ENCODE results near the gene GPC5.

Gene GPC5

GRCh38 chr13:92589955-92590354, 1191.5 kb downstream of the GPC5 start:
- no peak for DNase-seq

DNA sequence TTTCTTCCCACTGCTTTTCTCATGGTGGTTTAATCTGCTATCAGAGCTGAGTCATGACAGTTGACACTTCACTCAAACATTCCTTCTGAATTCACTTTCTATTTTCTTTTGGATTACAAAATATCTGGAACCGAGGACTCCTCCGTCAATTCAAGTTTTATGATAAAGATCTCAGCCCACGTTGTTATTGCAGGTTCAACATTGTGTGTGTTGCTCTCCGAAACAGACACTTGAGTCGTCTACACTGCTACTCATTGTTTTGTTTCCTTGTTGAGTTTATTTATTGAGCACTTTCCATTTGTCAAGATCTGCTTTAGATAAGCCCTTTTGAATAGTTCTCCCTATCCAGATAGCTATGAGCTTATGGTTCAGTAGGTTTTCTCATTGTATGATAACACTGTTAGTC, 1192.1 kb downstream of the GPC5 start:
- no peak for DNase-seq

- no peak for DNase-seq
Measured at GRCh38 chr13:92591117-92591516, 1192.7 kb downstream of the GPC5 start.

GRCh38 chr13:92592757-92593156, 1194.3 kb downstream of the GPC5 start:
- no peak for DNase-seq

GRCh38 chr13:92602560-92602959, 1204.1 kb downstream of the GPC5 start:
- no peak for DNase-seq

DNA sequence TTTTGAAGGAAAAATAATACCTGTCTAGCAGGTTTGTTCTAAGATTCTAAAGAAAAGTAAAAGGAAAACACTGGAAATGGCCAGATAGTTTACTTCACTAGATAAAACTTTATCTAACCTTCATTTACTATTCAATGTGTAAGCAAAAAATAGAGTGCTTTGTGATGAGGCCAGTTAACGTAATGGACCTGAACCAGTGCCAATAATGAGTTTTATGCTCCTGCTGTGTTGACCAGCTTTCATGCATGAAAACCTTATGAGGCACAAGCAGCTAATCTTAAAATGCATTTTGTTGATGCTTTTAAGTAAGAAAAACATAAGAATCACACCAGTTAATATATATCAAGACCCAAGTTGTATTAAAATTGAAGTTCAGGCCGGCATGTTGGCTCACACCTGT, 1211.0 kb downstream of the GPC5 start:
- no peak for DNase-seq

DNA sequence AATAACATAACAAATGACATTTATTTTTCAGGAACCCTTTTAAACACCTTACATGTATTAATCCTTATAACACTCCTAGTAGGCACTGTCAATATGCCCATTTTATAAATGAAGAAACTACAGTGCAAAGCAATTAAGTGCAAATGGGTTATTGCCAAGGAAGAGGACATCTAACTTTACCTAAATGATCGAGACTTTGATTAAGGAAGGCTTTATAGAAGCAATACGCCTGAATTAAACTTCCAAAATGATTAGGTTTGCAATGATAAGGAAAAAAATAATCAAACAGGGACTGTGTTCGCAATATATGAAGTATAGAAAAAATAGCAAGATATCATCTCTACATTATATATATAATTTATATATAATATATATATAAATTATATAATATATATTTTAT, 1214.5 kb downstream of the GPC5 start:
- DNase-seq = no peak

DNA sequence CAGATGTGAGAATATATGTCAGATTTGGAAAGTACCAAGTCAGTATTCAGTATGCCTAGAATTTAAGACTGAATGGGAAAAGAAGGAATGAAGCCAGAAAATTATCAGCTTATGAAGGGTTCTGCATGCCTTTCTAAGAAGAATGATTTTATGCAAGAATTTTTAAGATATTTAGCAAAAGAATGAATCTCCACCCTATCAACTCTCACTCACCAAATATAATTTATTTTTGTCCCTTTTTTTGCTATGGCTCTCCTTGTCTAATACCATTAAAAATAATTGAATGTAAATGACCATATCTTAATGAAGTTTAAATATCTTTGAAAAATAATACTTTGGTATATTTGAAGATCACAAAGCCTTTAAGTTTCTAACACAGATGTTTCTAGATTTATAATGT, 1215.5 kb downstream of the GPC5 start:
- no peak for DNase-seq

GRCh38 chr13:92621985-92622384, 1223.6 kb downstream of the GPC5 start:
- no peak for DNase-seq

GRCh38 chr13:92622905-92623304, 1224.5 kb downstream of the GPC5 start:
- no peak for DNase-seq

DNA sequence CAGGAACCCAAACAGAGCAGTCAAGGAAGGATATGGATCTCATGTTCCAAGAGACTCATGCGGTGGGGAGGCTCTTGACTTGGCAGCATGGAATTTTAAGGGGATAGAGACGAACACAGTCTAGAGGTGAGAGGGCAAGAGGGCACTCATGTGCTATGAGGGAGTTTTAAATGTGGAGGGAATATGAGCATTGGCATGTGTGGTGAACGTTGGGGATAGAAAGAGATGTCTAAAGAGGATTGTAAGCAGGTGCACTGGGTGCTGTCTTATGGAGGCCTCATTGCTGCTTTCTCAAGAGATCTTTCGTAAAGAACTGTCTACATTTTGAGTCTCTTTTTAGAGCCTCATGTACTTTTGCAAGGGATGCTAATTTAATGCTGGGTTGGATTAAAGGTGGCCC, 1227.9 kb downstream of the GPC5 start:
- no peak for DNase-seq

GRCh38 chr13:92640936-92641335, 1242.5 kb downstream of the GPC5 start:
- no peak for DNase-seq

- DNase-seq = no peak
Measured at GRCh38 chr13:92649140-92649813, 1250.9 kb downstream of the GPC5 start.

- DNase-seq = no peak
Measured at GRCh38 chr13:92656103-92656502, 1257.7 kb downstream of the GPC5 start.

- no peak for DNase-seq
Measured at GRCh38 chr13:92656648-92657047, 1258.2 kb downstream of the GPC5 start.

DNA sequence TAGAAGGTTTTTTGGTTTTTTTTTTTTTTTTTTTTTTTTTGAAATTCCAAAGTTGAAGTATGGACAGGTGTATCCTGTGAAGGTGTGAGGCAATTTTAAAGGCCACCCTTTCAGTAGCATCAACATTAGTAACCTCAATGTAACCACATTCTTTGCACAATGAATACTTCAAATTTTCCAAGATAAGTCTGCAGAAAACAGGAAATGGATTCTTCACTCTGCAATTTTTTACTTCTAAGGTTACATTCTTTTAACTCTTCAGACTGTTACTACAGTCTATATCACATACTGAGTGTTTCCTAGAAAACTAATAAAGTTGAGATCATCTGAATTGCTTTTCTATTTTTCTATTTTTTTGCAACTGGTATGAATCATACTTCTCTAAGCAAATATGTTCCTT, 1259.1 kb downstream of the GPC5 start:
- no peak for DNase-seq

- DNase-seq = no peak
Measured at GRCh38 chr13:92658293-92658692, 1259.9 kb downstream of the GPC5 start.

DNA sequence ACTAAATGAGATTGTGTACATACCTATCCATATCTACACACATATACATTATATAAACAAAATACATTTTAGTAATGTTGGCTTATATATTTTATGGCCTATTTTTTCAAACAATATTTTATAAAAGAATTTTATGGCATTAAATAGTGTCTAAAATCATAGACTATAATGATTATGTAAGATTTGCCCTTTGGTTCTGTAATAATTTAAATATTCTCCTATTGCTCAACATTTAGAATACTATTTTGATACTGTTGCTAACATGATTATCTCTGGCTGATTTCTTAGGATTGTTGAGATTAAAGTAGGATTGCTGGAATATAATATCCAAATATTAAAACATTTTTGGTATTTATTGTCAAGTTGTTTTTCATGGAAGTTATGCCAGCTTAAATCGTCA, 1263.0 kb downstream of the GPC5 start:
- DNase-seq = no peak

DNA sequence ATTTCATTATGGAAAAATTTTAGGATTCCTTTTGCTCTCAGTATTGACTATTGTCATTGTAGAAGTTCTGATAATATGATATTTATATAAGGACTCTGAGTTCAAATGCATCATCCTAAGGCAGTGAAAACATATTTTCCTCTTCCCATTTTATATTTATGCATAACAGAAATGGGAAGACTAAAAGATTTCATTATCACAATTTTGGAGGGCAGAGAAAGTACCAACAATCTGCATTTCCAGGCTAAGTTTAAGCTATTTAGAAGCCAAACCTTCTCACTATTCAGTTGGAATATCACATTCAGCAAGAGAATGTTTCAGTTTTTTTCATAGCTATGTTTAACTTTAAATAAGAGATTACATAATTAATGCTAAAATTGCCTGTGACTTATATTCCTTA, 1269.7 kb downstream of the GPC5 start:
- DNase-seq = no peak

DNA sequence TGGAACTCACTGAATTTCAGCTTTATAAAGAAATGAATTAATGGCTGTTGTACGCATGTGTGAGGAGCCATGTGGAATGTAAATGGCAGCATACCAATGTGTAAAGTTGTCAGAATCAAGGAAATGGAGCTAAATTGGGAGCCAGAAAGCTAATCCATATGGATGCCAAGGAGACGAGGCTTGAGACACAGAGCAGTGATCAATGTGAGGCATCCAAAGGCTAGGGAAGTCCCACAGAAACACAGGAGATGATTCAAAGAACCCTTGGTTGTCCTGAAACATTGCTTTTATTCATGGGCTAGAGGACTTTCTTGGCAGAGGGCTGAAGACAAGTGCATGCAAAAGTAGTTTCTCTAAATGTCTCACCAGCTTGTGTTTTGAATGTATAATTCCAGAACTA, 1271.7 kb downstream of the GPC5 start:
- no peak for DNase-seq

- DNase-seq = no peak
Measured at GRCh38 chr13:92671821-92672220, 1273.4 kb downstream of the GPC5 start.

DNA sequence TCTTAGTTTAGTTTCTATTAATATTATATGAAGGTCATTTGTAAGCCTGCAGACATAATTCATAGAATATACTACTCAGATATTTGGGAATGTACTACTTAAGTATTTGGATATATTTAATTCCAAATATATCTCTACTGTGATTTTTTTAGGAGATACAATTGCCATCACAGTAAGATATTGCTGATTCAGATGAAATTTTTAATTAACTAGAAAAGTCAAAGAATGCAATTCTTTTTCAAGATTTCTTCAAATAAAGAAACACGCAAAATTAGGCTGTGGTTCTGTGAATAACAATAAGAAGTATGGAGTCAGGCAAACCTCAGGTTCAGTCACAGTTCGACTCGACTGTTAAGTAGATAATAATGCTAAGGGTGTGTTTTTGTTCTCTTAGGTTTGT, 1277.8 kb downstream of the GPC5 start:
- no peak for DNase-seq

GRCh38 chr13:92677571-92677970, 1279.2 kb downstream of the GPC5 start:
- no peak for DNase-seq

DNA sequence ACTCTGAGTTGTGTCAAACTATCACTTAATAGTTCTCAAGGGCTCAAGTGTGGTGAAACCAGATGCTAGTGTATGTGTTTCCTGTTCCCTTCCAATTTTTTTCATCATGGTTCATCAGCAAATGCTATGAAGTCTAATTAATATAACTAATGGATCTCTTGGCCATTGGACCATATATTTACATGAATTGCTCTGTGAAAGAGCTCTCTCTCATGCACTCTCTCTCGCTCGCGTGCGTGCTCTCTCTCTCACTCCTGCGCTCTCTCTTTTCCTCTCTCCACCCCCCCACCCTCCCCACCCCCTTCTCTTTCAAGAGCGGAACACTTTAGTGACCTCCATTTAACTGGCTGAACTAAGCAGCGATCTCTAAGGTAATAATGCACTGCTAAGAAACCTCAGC, 1281.2 kb downstream of the GPC5 start:
- DNase-seq = no peak

DNA sequence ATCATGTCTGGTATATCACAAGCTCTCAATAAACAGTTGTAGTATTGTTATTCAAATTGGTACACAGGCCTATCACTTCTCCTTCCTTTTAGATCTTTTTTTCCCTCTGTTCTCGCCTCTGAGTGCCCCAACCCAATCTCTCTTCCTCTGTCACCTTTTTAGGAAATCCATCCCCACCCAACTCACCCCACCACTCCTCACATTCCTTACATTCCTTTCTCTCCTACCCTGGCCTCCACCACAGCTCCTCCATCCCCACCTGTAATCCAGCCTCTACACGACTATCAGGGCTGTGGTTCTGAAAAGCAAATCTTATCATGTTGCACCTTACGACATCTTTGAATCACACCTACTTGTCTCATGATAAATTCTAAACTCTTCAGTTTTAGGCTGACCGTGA, 1282.8 kb downstream of the GPC5 start:
- DNase-seq = no peak
